ENCODE data around the gene POU3F1.
"Not testable (repeated sequence)": the region's sequence is repeated elsewhere in the genome, so short reads cannot be mapped to it uniquely, and the experiment has no call there.

DNA sequence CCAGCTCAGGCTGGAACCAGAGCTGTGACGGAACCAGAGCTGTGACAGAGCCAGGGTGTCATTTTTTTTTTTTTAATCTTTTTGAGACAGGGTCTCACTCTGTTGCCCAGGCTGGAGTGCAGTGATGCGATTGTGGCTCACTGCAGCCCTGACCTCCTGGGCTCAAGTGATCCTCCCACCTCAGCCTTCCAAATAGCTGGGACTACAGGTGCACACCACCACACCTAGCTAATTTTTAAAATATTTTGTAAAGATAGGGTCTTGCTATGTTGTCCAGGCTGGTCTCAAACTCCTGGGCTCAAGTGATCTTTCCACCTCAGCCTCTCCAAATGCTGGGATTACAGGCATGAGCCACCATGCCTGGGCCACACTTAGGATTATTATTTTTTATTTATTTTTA, 13.6 kb downstream of the POU3F1 start:
- TF ChIP-seq, protein P1, sequence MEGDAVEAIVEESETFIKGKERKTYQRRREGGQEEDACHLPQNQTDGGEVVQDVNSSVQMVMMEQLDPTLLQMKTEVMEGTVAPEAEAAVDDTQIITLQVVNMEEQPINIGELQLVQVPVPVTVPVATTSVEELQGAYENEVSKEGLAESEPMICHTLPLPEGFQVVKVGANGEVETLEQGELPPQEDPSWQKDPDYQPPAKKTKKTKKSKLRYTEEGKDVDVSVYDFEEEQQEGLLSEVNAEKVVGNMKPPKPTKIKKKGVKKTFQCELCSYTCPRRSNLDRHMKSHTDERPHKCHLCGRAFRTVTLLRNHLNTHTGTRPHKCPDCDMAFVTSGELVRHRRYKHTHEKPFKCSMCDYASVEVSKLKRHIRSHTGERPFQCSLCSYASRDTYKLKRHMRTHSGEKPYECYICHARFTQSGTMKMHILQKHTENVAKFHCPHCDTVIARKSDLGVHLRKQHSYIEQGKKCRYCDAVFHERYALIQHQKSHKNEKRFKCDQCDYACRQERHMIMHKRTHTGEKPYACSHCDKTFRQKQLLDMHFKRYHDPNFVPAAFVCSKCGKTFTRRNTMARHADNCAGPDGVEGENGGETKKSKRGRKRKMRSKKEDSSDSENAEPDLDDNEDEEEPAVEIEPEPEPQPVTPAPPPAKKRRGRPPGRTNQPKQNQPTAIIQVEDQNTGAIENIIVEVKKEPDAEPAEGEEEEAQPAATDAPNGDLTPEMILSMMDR (IDR thresholded peaks at IDR 0.05 in 2 of 3, conservative IDR thresholded peaks at IDR 0.05 in 1 of 3; ENCODE audit: control insufficient read depth in 2 of 3, extremely low read depth in 1 of 3, insufficient read depth in 1 of 3, low read depth in 3 of 3, low read length in 3 of 3): not testable (repeated sequence)
- not testable (repeated sequence) for TF ChIP-seq POLR2A (IDR thresholded peaks at IDR 0.05; ENCODE audit: low read depth, low read length); RFX5 (IDR thresholded peaks at IDR 0.05; ENCODE audit: low read depth, low read length); NR2C1 (IDR thresholded peaks at IDR 0.05); NFYB (IDR thresholded peaks at IDR 0.05; ENCODE audit: insufficient read depth, low read depth, low read length); SMC3 (IDR thresholded peaks at IDR 0.05; ENCODE audit: borderline replicate concordance, low read length); RAD21 (IDR thresholded peaks at IDR 0.05; ENCODE audit: insufficient read depth, low read depth, low read length); SUPT20H (IDR thresholded peaks at IDR 0.05; ENCODE audit: borderline replicate concordance, control insufficient read depth, low read depth, low read length)
- TF ChIP-seq, protein P2, sequence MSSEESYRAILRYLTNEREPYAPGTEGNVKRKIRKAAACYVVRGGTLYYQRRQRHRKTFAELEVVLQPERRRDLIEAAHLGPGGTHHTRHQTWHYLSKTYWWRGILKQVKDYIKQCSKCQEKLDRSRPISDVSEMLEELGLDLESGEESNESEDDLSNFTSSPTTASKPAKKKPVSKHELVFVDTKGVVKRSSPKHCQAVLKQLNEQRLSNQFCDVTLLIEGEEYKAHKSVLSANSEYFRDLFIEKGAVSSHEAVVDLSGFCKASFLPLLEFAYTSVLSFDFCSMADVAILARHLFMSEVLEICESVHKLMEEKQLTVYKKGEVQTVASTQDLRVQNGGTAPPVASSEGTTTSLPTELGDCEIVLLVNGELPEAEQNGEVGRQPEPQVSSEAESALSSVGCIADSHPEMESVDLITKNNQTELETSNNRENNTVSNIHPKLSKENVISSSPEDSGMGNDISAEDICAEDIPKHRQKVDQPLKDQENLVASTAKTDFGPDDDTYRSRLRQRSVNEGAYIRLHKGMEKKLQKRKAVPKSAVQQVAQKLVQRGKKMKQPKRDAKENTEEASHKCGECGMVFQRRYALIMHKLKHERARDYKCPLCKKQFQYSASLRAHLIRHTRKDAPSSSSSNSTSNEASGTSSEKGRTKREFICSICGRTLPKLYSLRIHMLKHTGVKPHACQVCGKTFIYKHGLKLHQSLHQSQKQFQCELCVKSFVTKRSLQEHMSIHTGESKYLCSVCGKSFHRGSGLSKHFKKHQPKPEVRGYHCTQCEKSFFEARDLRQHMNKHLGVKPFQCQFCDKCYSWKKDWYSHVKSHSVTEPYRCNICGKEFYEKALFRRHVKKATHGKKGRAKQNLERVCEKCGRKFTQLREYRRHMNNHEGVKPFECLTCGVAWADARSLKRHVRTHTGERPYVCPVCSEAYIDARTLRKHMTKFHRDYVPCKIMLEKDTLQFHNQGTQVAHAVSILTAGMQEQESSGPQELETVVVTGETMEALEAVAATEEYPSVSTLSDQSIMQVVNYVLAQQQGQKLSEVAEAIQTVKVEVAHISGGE (CRISPR knock-in tag; IDR thresholded peaks at IDR 0.05): not testable (repeated sequence)
- TF ChIP-seq, protein P3, sequence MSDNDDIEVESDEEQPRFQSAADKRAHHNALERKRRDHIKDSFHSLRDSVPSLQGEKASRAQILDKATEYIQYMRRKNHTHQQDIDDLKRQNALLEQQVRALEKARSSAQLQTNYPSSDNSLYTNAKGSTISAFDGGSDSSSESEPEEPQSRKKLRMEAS (IDR thresholded peaks at IDR 0.05; ENCODE audit: low read depth, low read length): not testable (repeated sequence)
- TF ChIP-seq, protein P4, sequence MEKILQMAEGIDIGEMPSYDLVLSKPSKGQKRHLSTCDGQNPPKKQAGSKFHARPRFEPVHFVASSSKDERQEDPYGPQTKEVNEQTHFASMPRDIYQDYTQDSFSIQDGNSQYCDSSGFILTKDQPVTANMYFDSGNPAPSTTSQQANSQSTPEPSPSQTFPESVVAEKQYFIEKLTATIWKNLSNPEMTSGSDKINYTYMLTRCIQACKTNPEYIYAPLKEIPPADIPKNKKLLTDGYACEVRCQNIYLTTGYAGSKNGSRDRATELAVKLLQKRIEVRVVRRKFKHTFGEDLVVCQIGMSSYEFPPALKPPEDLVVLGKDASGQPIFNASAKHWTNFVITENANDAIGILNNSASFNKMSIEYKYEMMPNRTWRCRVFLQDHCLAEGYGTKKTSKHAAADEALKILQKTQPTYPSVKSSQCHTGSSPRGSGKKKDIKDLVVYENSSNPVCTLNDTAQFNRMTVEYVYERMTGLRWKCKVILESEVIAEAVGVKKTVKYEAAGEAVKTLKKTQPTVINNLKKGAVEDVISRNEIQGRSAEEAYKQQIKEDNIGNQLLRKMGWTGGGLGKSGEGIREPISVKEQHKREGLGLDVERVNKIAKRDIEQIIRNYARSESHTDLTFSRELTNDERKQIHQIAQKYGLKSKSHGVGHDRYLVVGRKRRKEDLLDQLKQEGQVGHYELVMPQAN (conservative IDR thresholded peaks at IDR 0.05): not testable (repeated sequence)

Measured in GM12878 (cell line).